NT2/D1 (cell line): ENCODE data around the gene GRB7.

ENCODE experiments used
- DNase-seq: peaks from one replicate; pipeline ENCODE4 v3.0.0-alpha.2; 2011; ENCODE audit warnings: low read depth, low spot score
- H3K27me3 ChIP-seq: 2 replicates; pipeline ENCODE4 v1.6.0; 2011; ENCODE audit warnings: mild to moderate bottlenecking; ENCODE audit not compliant: insufficient read length, insufficient read depth
- H3K36me3 ChIP-seq: 2 replicates; pipeline ENCODE4 v1.6.1; 2011; ENCODE audit warnings: mild to moderate bottlenecking, low read length, mixed read lengths; ENCODE audit not compliant: insufficient read depth, insufficient read length
- H3K4me1 ChIP-seq: 2 replicates; pipeline ENCODE4 v1.5.1; 2011; ENCODE audit not compliant: insufficient read depth, insufficient read length
- H3K4me3 ChIP-seq: 2 replicates; pipeline ENCODE4 v1.5.1; 2011; ENCODE audit warnings: low read depth; ENCODE audit not compliant: insufficient read length
- H3K9ac ChIP-seq: 2 replicates; pipeline ENCODE4 v1.6.0; 2011; ENCODE audit warnings: low read depth; ENCODE audit not compliant: insufficient read length
- H3K9me3 ChIP-seq: 2 replicates; pipeline ENCODE4 v1.5.1; 2011; ENCODE audit warnings: mild to moderate bottlenecking, low read length; ENCODE audit not compliant: insufficient read depth
- SUZ12 ChIP-seq: IDR thresholded peaks from 2 replicates; pipeline ENCODE4 v1.6.1; 2011; ENCODE audit not compliant: insufficient read length, insufficient read depth; ENCODE audit errors: extremely low read depth
- YY1 ChIP-seq: IDR thresholded peaks from 2 replicates; pipeline ENCODE4 v1.6.1; 2011; ENCODE audit not compliant: insufficient read length, insufficient read depth
- ZNF274 ChIP-seq: IDR thresholded peaks from 2 replicates; pipeline ENCODE4 v1.6.1; 2011; ENCODE audit warnings: mild to moderate bottlenecking, low read depth, low read length

The GRB7 gene

GRCh38 chr17:39738983-39739884, 1.5 kb downstream of the GRB7 start:
- Histone ChIP-seq H3K9ac (peak overlapping the region; percentile 78), H3K36me3 (no peaks in the 10 kb centered on the region), H3K4me3 (peak overlapping the region; percentile 53), H3K27me3 (peaks cover 16% of the 10 kb centered on the region), H3K4me1 (peaks cover 20% of the 10 kb centered on the region), H3K9me3 (no peaks in the 10 kb centered on the region)
- no peak for DNase-seq
- TF ChIP-seq SUZ12 (no peak), ZNF274 (no peak), YY1 (no peak)

- Histone ChIP-seq H3K36me3 (no peaks in the 10 kb centered on the region), H3K27me3 (peaks cover 16% of the 10 kb centered on the region), H3K4me3 (peak overlapping the region; percentile 33), H3K9me3 (no peaks in the 10 kb centered on the region), H3K9ac (peak overlapping the region; percentile 78), H3K4me1 (peaks cover 22% of the 10 kb centered on the region)
- no peak for TF ChIP-seq ZNF274
- TF ChIP-seq SUZ12, result no peak
- TF ChIP-seq YY1, result no peak
- no peak for DNase-seq
Observed at GRCh38 chr17:39739885-39740356, 2.2 kb downstream of the GRB7 start.

GRCh38 chr17:39740357-39741111, 2.8 kb downstream of the GRB7 start:
- H3K4me1 ChIP-seq, result peaks cover 22% of the 10 kb centered on the region
- no peaks in the 10 kb centered on the region for H3K36me3 ChIP-seq
- H3K9me3 ChIP-seq, result no peaks in the 10 kb centered on the region
- H3K9ac ChIP-seq, result peak overlapping the region; percentile 78
- no peak for TF ChIP-seq SUZ12
- no peak for TF ChIP-seq ZNF274
- TF ChIP-seq YY1, result no peak
- H3K4me3 ChIP-seq, result peak overlapping the region; percentile 33
- DNase-seq, result peak; percentile 84
- peaks cover 16% of the 10 kb centered on the region for H3K27me3 ChIP-seq

- no peaks in the 10 kb centered on the region for H3K36me3 ChIP-seq
- no peak for TF ChIP-seq SUZ12
- no peak for TF ChIP-seq ZNF274
- TF ChIP-seq YY1, result no peak
- no peak for DNase-seq
- peaks cover 19% of the 10 kb centered on the region for H3K4me1 ChIP-seq
- H3K9ac ChIP-seq, result no peak overlapping the region
- H3K4me3 ChIP-seq, result no peak overlapping the region
- H3K9me3 ChIP-seq, result no peaks in the 10 kb centered on the region
- H3K27me3 ChIP-seq, result peaks cover 15% of the 10 kb centered on the region
Observed at GRCh38 chr17:39742126-39742855, 4.6 kb downstream of the GRB7 start.

- H3K4me3 ChIP-seq, result no peak overlapping the region
- peaks cover 19% of the 10 kb centered on the region for H3K4me1 ChIP-seq
- peak overlapping the region; percentile 36 for H3K9ac ChIP-seq
- no peaks in the 10 kb centered on the region for H3K36me3 ChIP-seq
- H3K9me3 ChIP-seq, result no peaks in the 10 kb centered on the region
- TF ChIP-seq SUZ12 (no peak), YY1 (no peak), ZNF274 (no peak)
- H3K27me3 ChIP-seq, result peaks cover 9% of the 10 kb centered on the region
- DNase-seq, result no peak
Observed at GRCh38 chr17:39742856-39743436, 5.2 kb downstream of the GRB7 start.

- Histone ChIP-seq H3K36me3 (no peaks in the 10 kb centered on the region), H3K4me1 (peaks cover 19% of the 10 kb centered on the region), H3K9me3 (no peaks in the 10 kb centered on the region), H3K27me3 (no peaks in the 10 kb centered on the region), H3K9ac (no peak overlapping the region), H3K4me3 (no peak overlapping the region)
- no peak for DNase-seq
- no peak for TF ChIP-seq YY1
- TF ChIP-seq ZNF274, result no peak
- TF ChIP-seq SUZ12, result no peak
Observed at GRCh38 chr17:39744075-39744835, 6.5 kb downstream of the GRB7 start.
